Measurements from ENCODE around the gene DYRK1A. TPM values are rescaled to one million over a fixed set of nuclear protein-coding genes. Genes with fewer than 3 reads are reported as not detected.
A peak's percentile ranks its signal among the peaks of the same experiment; 100 is the strongest.
"Not testable (repeated sequence)": the region's sequence is repeated elsewhere in the genome, so short reads cannot be mapped to it uniquely, and the experiment has no call there.

Gene DYRK1A
- total RNA-seq, 4 donors from 2014 or later = 42.0 to 137 (median 119) TPM

- no peak for DNase-seq
- no peak overlapping the region for H3K4me3 ChIP-seq
- intact Hi-C loops (cut with DNase I; ENCODE audit: low total_unique reads) = no loop called here
- H3K36me3 ChIP-seq = no peaks in the 10 kb centered on the region
- H3K27ac ChIP-seq = peak overlapping the region; percentile 45 to 46
- H3K27me3 ChIP-seq = peaks cover 0 to 5% of the 10 kb centered on the region in 2 donors
- peaks cover 0 to 8% of the 10 kb centered on the region in 2 donors for H3K4me1 ChIP-seq
- H3K9me3 ChIP-seq = no peaks in the 10 kb centered on the region
- TF ChIP-seq CTCF (IDR thresholded peaks at IDR 0.05) = no peak
- TF ChIP-seq POLR2A (IDR thresholded peaks at IDR 0.05) = no peak
Measured at GRCh38 chr21:37546949-37547614, 180.5 kb downstream of the DYRK1A start.

- TF ChIP-seq POLR2A (IDR thresholded peaks at IDR 0.05) = no peak
- TF ChIP-seq CTCF (IDR thresholded peaks at IDR 0.05) = no peak
- peak overlapping the region; percentile 45 to 46 for H3K27ac ChIP-seq
- H3K27me3 ChIP-seq = peaks cover 0 to under 1% of the 10 kb centered on the region in 2 donors
Measured at GRCh38 chr21:37547615-37548200, 181.1 kb downstream of the DYRK1A start.

GRCh38 chr21:37548521-37548981 lies 182.0 kb downstream of the DYRK1A start:
- Histone ChIP-seq H3K4me1 (peaks cover 0 to 8% of the 10 kb centered on the region in 2 donors), H3K27ac (no peak overlapping the region), H3K9me3 (no peaks in the 10 kb centered on the region), H3K36me3 (no peaks in the 10 kb centered on the region), H3K27me3 (no peaks in the 10 kb centered on the region), H3K4me3 (no peak overlapping the region)
- TF ChIP-seq POLR2A (IDR thresholded peaks at IDR 0.05) (no peak), CTCF (IDR thresholded peaks at IDR 0.05) (no peak)
- intact Hi-C loops (cut with DNase I; ENCODE audit: low total_unique reads) = no loop called here
- no peak for DNase-seq

More at GRCh38 chr21:37547615-37548200, 181.1 kb downstream of the DYRK1A start:
- Histone ChIP-seq H3K36me3 (no peaks in the 10 kb centered on the region), H3K4me3 (no peak overlapping the region), H3K4me1 (peaks cover 0 to 8% of the 10 kb centered on the region in 2 donors), H3K9me3 (no peaks in the 10 kb centered on the region)
- intact Hi-C loops (cut with DNase I; ENCODE audit: low total_unique reads) = no loop called here
- DNase-seq = no peak

- H3K27me3 ChIP-seq; intact Hi-C loops (cut with DNase I; ENCODE audit: low total_unique reads); H3K27ac ChIP-seq; DNase-seq; H3K4me3 ChIP-seq; H3K4me1 ChIP-seq; H3K36me3 ChIP-seq; H3K9me3 ChIP-seq: not testable (repeated sequence)
Measured at GRCh38 chr21:37549730-37550129, 183.2 kb downstream of the DYRK1A start.

GRCh38 chr21:37550157-37550556 lies 183.6 kb downstream of the DYRK1A start:
- Histone ChIP-seq H3K27me3 (no peaks in the 10 kb centered on the region), H3K4me3 (no peak overlapping the region), H3K4me1 (peaks cover 0 to 8% of the 10 kb centered on the region in 2 donors), H3K36me3 (no peaks in the 10 kb centered on the region), H3K9me3 (no peaks in the 10 kb centered on the region), H3K27ac (peak overlapping the region in 1 of 2 donors; percentile 67)
- TF ChIP-seq POLR2A (IDR thresholded peaks at IDR 0.05) (no peak), CTCF (IDR thresholded peaks at IDR 0.05) (no peak)
- intact Hi-C loops (cut with DNase I; ENCODE audit: low total_unique reads) = no loop called here
- no peak for DNase-seq

Measured in uterus (tissue), 4 donors.